Renal cortical epithelial cell (primary cell): ENCODE data around the gene RPL10. TPM values are rescaled to one million over a fixed set of nuclear protein-coding genes. Genes with fewer than 3 reads are reported as not detected.
"Not testable (repeated sequence)": the region's sequence is repeated elsewhere in the genome, so short reads cannot be mapped to it uniquely, and the experiment has no call there.

Experiments
- DNase-seq: peaks from one replicate; pipeline ENCODE4 v3.0.0-alpha.2; 2011; ENCODE audit warnings: low read depth
- total RNA-seq: library from RNA; depleted of rRNA; stranded (reverse); fragments of >200 nt; gene quantifications from 2 replicates; pipeline ENCODE4 v1.2.3, GENCODE V29; 2014

Gene RPL10
- total RNA-seq, 1 donor from 2014 or later, result 3,735 TPM

DNA sequence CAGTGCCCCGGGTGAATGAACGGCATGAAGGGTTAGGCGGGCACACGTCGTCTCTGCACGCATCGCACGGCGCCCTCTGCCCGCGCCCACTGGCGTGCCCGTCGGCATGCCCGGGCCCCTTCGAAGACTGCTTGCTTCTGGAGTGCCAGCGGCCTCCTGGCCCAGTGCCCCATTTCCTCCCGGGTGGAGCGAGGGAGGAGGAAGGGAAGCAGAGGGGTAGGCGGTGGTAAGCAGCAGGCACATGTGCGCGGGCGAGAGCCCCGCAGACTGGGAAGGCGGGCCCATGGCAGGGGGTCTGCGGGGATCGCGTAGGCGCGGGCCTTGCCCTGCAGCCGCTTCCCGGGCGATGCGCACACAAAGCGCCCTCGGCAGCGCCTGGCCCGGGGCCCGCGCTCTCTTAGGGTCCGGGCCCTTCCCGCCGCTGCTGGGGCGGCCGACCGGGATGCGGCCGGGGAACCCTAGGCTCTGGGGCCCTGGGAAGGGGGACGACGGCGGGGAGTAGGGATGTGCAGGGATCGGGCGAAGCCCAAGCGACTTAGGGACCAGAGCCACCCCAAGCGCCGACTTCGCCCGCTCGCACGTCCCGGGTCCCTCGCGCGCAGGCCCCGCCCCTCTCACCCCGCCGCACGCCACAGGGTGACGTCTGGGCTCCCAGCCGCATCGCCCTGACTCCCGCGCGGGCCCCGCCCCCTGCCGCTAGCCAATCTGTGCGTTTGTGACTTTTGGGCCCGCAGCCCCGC lies 19.9 kb upstream of the RPL10 start:
- DNase-seq, result no peak

DNA sequence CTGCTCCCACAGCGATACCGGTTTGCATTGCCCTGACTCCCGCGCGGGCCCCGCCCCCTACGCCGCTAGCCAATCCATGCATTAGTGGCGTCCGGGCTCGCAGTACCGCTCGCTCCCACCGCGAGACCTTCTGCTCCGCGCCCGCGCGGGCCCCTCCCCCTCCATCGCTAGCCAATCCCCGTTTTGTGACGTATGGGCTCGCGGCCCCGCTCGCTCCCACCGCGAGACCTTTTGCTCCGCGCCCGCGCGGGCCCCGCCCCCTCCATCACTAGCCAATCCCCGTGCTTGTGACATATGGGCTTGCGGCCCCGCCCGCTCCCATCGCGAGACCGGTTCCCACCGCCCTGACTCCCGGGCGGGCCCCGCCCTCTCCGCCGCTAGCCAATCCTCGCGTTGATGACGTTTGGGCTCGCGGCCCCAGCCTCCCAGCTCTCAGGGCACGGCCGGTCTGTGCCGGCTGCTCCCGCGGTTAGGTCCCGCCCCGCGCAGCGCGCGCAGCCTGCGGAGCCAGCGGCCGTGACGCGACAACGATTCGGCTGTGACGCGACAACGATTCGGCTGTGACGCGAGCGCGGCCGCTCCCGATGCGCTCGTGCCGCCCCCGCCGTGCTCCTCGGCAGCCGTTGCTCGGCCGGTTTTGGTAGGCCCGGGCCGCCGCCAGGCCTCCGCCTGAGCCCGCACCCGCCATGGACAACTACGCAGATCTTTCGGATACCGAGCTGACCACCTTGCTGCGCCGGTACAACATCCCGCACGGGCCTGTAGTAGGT lies 19.2 kb upstream of the RPL10 start, which contains the start of gene EMD:
TSS of gene EMD (plus strand) at position 497 of the 770 bp plus-strand sequence. CDS start at position 687, 190 bp downstream.
- DNase-seq, result peak; percentile 86

DNA sequence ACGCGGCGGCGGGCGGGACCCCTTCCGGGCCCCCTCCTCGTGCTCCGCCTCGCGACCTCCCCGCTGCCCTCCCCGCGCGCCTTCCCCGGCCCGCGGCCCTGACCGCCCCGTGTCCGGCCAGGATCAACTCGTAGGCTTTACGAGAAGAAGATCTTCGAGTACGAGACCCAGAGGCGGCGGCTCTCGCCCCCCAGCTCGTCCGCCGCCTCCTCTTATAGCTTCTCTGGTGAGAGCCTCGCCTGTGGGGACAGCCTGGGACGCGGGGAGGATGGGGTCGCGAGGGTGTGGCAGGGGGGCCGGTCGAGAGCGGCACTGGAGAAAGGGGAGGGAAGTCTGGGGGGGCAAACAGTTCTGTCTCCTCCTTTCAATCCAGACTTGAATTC lies 18.6 kb upstream of the RPL10 start:
- no peak for DNase-seq

DNA sequence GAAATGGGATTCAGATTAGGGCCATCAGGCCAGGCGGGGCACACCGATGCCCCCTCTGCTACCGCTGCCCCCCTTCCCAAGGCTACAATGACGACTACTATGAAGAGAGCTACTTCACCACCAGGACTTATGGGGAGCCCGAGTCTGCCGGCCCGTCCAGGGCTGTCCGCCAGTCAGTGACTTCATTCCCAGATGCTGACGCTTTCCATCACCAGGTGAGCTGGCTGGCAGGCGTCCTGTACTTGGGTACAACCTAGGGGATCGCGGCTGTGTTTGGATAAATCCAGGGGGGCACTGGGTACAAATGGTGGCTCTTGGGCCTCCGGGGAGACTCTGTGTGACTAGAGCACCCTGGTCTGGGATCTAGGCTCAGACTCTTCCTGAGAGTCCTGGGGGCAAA lies 18.0 kb upstream of the RPL10 start:
- DNase-seq, result no peak

DNA sequence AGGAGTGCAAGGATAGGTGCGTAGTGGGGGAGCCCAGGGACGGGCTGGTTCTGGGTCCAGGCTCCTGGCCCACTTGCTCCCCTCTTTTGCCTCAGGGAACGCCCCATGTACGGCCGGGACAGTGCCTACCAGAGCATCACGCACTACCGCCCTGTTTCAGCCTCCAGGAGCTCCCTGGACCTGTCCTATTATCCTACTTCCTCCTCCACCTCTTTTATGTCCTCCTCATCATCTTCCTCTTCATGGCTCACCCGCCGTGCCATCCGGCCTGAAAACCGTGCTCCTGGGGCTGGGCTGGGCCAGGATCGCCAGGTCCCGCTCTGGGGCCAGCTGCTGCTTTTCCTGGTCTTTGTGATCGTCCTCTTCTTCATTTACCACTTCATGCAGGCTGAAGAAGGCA lies 17.4 kb upstream of the RPL10 start:
- DNase-seq, result no peak

DNA sequence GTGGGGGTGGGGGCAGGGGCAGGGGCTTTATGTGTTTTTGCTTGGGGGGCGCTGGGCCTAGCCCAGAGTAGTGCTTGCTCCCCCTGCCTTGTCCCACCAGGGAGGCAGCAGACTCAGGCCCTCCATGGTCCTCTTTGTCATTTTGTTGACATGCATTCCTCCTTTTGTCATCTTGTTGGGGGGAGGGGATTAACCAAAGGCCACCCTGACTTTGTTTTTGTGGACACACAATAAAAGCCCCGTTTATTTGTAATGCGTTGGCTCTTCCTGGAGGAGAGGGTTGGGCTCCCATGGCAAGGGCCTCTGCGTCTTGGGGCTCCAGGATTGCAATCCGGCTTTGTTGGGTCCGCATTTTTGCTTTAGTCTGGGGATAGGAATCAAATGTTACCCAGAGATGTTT lies 16.9 kb upstream of the RPL10 start:
- no peak for DNase-seq

DNA sequence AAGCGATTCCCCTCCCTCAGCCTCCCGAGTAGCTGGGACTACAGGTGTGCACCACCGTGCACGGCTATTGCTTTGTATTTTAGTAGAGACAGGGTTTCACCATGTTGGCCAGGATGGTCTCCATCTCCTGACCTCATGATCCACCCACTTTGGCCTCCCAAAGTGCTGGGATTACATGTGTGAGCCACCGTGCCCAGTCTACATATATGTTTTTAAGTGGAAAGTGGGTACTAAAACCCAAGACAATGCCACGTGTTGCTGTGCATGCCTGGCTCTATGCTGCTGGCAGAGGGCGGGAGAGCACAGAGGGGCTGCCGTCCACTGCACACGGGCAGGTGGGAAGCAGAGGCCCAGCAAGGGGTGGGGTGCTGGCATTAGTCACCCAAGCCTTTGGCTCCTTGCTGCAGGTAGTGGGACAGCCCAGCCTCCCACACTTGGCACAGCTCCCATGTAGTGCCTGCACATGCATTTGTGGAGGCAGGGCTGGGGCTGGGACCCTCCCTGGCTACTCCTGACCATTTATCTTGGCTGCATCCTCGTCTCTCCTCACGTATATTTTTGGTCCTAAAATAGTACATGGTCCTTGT lies 15.6 kb upstream of the RPL10 start:
- no peak for DNase-seq

DNA sequence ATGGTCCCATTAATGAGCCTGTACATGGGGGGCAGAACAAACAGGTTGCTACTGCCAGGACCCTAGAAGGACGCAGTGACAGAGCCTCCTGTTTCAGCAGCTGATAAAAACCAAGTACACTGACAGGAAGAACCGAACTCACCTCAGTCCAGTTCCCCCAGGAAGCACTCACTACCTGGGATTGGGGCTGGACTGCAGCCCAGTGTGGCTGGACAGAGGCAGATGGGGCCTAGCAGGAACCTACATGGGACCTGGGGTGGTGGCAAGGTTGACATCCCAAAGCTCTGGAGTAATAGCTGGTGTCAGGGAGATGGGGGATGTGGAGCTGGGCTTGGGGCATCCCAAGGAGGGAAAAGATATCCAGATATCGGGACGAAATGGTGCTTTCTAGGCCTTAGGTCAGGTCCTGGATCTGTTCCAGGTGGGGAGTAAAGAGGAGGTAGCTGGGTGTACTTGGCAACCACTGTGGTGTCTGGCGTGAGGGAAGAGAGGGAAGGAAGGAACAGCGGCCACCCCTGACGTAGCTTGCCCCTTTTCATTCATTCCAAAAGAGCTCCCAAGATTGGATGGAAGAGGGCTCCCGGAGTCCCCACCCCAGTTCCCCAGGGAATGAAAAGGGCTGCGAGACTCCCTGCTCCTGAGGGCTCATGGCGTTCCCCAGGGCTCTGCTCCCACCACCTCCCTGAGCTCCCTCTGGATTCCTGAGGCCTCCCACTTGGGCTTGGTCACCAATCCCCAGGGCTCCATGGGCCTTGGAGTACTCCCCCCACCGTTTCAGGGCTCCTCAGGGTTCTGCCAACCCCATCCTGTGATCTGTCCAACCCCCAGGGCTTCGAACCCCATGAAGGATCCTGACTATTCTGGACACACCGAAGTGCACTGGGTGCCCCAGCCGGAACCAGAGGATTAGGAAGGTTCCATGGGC lies 14.6 kb upstream of the RPL10 start:
- DNase-seq, result no peak

DNA sequence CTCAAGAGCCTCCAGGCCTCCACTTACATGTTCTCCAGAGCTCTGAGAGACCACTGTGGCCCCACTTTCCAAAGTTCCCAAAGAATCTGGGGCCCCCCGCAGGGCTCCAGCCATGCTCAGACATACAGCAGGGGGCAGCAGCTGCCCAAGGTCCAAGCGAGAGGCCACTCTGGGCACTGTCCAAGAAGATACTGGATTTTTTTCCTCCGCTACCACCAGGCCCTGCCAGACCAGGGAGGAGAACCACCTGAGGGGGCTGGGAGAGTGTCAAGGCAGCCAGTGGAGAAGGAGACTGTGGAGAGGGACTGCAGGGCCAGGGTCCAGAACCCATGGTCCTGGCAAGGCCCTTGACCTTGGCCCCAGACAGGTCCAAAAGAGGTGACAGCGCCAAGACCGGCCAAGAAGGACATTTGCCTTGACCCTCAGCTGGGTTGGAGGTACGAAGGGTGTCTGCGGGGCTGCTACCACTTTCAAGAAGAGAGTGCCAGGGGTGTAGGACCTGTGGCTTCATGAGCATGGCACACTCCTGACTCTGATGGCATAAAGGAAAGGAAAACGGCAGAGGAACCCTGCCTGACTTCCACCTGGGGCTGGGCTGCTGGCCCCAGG lies 13.8 kb upstream of the RPL10 start:
- no peak for DNase-seq

DNA sequence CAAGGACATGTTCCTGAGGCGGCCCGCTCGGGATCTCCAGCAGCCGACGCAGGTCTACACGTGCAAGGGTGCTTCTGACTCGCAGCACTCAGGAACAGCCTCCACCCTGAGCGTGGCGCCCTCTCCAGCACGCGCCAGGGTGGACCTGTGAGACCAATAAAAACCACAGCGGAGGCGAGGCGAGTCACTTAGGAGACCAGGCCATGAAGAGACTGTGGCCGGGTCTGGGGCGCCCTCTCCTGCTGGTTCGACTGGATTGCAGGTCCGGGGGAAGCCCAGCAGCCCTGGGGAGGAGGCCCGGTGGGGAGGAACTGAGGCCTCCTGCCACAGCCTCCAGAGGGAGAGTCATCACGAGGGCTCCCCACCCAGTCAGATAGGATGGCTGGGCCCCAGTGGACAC lies 10.1 kb upstream of the RPL10 start:
- not testable (repeated sequence) for DNase-seq

DNA sequence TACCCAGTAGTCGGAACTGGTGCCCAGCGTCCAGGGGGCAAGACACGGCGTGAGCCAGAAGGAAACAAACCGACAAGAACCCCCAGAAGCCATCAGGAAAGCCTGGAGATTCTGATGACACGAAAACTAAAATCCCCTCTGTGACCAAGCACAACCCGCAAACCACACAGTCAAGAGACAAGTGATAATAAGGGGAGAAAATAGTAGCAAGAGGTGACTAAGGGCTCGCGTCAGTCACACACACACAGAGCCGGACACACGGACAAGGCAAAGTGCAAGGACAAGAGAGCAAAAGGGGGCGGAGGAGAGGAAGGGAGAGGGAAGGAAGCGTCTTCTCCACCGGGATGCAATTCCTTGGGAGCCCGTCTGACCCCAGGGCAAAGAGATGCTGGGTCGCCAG lies 9.5 kb upstream of the RPL10 start:
- DNase-seq, result not testable (repeated sequence)

DNA sequence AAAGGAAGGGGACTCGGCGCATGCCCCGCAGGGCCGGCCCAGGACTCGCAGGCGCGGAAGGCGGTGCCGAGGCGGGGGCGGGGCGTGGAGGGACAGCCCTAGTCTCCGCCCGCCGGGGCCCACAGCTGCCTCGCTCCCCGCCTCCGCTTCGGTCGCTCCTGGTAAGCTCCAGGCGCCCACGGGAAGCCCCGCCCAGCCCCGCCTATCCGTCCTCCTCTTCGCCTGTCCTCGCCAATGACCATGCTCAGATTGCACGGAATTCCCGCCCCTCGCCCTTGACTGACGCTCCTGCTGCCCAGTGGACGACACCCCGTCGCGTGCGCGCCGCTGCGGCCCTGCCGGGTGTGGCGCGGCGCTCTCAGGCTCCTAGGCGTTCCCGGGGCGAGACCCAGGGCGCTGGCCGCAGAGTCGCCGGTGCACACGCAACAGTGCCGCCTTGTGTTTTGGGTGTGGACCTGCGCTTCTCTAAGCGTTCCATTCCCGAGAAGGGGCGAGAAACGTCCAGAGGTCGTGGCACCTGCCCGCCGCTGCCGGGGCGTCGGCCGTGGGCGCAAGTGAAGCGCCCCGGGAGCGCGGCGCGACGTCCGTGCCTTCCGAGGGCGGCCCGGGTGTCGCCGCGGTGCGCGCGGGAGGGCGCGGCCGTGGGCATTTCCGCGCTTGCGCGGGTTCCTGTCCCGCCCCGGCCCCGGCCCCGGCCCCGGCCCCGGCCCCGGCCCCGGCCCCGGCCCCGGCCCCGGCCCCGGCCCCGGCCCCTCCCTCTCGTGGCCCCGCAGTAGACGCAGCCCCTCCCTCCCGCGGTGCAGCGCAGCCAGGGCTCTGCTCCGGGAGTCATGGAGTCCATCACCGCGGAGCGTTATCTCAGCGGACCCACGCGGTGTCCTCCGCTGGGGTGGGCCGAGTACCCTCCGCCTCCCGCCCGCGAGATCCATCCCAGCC lies 8.1 kb upstream of the RPL10 start:
- not testable (repeated sequence) for DNase-seq

DNA sequence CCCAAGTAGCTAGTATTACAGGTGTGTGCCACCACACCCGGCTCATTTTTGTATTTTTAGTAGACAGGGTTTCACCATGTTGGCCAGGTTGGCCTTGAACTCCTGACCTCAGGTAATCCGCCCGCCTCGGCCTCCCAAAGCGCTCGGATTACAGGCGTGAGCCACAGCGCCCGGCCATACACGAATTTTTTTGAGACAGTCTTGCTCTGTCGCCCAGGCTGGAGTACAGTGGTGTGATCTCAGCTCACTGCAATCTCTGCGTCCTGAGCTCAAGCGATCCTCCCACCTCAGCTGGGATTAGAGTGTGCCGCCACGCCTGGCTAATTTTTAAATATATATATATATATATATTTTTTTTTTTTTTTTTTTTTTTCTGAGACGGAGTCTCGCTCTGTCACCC lies 1.8 kb upstream of the RPL10 start:
- not testable (repeated sequence) for DNase-seq

DNA sequence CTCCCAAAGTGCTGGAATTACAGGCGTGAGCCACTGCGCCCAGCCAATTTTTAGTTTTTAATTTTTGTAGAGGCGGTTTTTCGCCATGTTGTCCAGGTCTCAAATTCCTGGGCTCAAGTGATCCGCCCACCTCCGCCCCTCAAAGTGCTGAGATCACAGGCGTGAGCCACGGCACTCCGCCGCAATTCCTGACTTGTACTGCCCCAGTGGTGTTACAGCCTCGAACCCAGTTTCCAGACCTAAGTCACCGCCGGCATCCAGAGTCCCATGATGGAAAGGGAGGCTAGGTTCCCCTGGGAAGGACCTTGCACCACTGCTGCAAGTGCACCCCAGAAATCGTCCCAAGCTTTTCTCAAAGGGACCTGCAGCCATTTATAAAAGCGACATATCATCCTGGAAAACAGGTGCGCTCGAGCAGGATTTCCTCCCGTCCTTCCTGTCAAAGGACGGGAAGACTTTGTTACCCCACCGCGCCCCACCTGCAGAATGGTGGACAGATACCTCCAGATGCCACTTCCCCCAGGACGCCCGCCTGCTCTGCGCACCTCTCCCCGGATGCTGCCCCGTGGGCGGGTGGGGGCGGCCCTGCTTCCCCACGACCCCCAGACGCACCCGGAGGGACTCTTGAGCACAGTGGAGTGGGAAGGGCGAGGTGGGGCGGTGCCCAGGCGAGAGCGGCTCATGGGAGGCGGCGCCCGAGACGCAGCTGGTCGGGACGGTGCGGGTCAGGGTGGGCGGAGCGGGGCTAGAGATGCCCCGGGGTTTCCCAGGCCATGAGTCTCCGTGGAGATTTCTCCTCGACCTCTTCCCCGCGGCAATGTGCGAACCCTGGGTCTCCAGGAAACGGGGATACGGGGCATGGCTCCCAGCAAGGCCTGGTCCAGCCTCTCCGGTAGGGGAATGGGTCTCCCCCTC lies 947 bp upstream of the RPL10 start:
- DNase-seq, result peak; percentile 42

DNA sequence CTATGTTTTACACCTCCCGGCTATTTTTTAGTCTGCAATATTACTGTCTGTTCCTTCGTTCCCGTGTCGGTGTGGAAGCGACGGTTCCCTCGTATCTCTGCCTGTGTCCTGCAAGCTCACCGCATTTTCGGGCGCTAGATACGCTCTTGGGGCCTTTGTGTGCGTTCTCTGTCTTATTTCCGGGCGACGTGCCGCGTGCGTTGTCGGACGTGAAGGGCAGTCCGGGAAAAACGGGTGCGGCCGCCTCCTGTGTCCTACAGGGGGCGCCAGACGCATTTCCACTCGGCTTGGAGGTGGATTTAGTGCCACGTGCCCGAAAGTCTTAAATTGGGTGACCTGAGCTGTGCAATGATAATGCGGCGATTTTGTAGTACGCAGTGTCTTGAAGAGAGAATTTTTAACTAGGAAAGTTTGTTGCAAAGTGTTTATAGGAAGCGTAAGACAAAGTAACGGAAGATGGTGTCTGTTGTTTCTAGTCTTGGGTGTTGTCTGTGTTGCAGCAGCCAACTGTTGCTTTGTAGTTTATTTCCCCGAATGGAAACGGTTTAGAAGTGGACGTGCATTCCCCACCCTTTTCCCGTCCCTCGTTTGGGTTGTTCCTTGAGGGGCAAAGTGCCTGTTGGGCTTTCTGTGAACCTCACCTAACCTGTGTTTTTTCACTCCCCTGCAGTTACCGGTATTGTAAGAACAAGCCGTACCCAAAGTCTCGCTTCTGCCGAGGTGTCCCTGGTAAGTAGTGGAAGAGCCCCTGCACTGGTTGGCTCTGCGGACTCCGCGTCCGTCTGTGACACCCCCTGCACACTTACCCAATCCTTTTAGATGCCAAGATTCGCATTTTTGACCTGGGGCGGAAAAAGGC lies 720 bp downstream of the RPL10 start:
- peak; percentile 51 for DNase-seq

DNA sequence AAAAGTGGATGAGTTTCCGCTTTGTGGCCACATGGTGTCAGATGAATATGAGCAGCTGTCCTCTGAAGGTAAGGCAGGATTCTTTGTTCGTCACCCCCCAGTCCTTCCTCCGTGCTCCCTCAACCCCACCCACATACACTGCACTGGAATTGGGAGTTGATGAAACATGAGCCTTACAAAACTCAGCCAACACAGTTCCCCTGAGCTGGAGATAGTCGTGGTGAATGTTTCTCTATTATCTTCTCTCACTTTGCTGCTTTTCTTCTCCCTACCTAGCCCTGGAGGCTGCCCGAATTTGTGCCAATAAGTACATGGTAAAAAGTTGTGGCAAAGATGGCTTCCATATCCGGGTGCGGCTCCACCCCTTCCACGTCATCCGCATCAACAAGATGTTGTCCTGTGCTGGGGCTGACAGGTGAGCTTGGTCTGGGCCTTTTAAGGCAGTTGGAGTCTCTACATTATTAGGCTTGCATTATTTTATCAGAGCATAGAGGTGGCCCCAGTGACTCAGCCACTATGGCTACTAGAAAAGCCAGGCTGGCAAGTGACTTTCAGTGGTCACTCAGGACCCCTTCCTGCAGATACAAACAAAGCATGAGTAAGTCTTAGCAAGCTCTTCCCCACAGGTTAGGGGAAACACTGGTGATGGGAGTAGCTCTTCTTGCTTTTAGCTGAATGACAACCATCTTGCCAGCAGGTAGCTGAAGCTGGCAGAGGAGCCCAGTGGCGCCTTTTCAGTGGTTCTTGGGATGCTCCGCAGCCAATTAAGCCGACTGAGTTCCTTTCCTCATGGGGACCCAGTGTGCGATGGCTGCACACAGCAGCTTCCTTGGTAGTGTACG lies 1.6 kb downstream of the RPL10 start:
- no peak for DNase-seq

DNA sequence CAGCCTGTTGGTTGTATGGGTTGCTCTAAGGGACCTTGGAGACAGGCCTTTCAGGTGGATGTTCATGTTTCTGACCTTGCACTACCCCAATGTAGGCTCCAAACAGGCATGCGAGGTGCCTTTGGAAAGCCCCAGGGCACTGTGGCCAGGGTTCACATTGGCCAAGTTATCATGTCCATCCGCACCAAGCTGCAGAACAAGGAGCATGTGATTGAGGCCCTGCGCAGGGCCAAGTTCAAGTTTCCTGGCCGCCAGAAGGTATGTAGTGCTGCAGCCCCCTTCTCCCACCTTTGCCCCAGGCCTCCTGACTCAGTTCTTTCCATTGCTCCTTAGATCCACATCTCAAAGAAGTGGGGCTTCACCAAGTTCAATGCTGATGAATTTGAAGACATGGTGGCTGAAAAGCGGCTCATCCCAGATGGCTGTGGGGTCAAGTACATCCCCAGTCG lies 2.2 kb downstream of the RPL10 start:
- DNase-seq, result not testable (repeated sequence)
